BLaER1 (cell line): Measurements from ENCODE around the gene MYL9.
"Not testable (repeated sequence)": the region's sequence is repeated elsewhere in the genome, so short reads cannot be mapped to it uniquely, and the experiment has no call there.

ENCODE experiments used
- H3K27ac ChIP-seq: shearing (Covaris generic); formaldehyde crosslinking; 2 replicates; pipeline ENCODE4 v1.8.1; 2022
- H3K27me3 ChIP-seq: shearing (Covaris generic); formaldehyde crosslinking; 2 replicates; pipeline ENCODE4 v1.8.1; 2022
- H3K36me3 ChIP-seq: shearing (Covaris generic); formaldehyde crosslinking; 2 replicates; pipeline ENCODE4 v1.8.1; 2022
- H3K4me1 ChIP-seq: shearing (Covaris generic); formaldehyde crosslinking; 2 replicates; pipeline ENCODE4 v1.8.1; 2022
- H3K4me2 ChIP-seq: shearing (Covaris generic); formaldehyde crosslinking; 2 replicates; pipeline ENCODE4 v1.8.1; 2022
- H3K4me3 ChIP-seq: shearing (Covaris generic); formaldehyde crosslinking; 2 replicates; pipeline ENCODE4 v1.8.1; 2022
- H3K9ac ChIP-seq: shearing (Covaris generic); formaldehyde crosslinking; 2 replicates; pipeline ENCODE4 v1.8.1; 2022
- H3K9me3 ChIP-seq: shearing (Covaris generic); formaldehyde crosslinking; 2 replicates; pipeline ENCODE4 v1.8.1; 2022
- H4K20me1 ChIP-seq: shearing (Covaris generic); formaldehyde crosslinking; 2 replicates; pipeline ENCODE4 v1.8.1; 2022
- Cebpa-rat ChIP-seq: shearing (Covaris generic); IDR thresholded peaks from 2 replicates; pipeline ENCODE4 v1.8.1; 2022

Gene MYL9

GRCh38 chr20:36499723-36500501 lies 41.4 kb upstream of the MYL9 start:
- Histone ChIP-seq H3K4me1 (peaks cover 14% of the 10 kb centered on the region), H3K9ac (no peak overlapping the region), H3K4me3 (no peak overlapping the region), H4K20me1 (peaks cover 58% of the 10 kb centered on the region), H3K27me3 (no peaks in the 10 kb centered on the region), H3K9me3 (no peaks in the 10 kb centered on the region), H3K4me2 (no peak overlapping the region), H3K27ac (no peak overlapping the region), H3K36me3 (peaks cover 95% of the 10 kb centered on the region)
- no peak for TF ChIP-seq Cebpa-rat

GRCh38 chr20:36501367-36502006 lies 39.8 kb upstream of the MYL9 start:
- Histone ChIP-seq H3K4me3 (no peak overlapping the region), H3K9ac (no peak overlapping the region), H3K27ac (no peak overlapping the region), H3K4me1 (peaks cover 9% of the 10 kb centered on the region), H3K9me3 (no peaks in the 10 kb centered on the region), H4K20me1 (peaks cover 56% of the 10 kb centered on the region), H3K36me3 (peaks cover 95% of the 10 kb centered on the region), H3K4me2 (no peak overlapping the region), H3K27me3 (no peaks in the 10 kb centered on the region)
- TF ChIP-seq Cebpa-rat: no peak

DNA sequence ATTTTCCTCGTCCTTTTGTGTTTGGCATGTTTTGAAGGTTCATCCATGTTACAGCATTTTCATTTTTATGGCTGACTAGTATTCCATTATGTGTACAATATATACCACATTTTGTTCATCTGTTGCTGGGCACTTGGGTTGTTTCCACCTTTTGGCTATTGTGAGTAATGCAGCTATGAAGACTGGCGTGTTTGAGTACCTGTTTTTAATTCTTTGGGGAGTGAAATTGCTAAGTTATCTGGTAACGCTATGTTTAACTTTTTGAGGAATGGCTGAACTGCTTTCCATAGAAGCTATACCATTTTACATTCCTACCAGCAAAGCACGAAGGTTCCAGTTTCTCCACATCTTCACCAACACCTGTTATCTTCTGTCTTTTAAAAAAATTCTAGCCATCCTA lies 37.0 kb upstream of the MYL9 start:
- Histone ChIP-seq H3K4me2 (no peak overlapping the region), H3K9ac (no peak overlapping the region), H3K36me3 (peaks cover 96% of the 10 kb centered on the region), H3K27me3 (no peaks in the 10 kb centered on the region), H3K27ac (no peak overlapping the region), H3K4me1 (no peaks in the 10 kb centered on the region), H3K4me3 (no peak overlapping the region), H4K20me1 (peaks cover 40% of the 10 kb centered on the region; the same call in 1 of the 2 replicates), H3K9me3 (no peaks in the 10 kb centered on the region)
- no peak for TF ChIP-seq Cebpa-rat

- H3K27ac ChIP-seq: no peak overlapping the region
- no peak overlapping the region for H3K4me2 ChIP-seq
- H3K4me3 ChIP-seq: no peak overlapping the region
- H4K20me1 ChIP-seq: peaks cover 48% of the 10 kb centered on the region; the same call in 1 of the 2 replicates
- H3K9ac ChIP-seq: no peak overlapping the region
- H3K36me3 ChIP-seq: peaks cover 93% of the 10 kb centered on the region
- H3K4me1 ChIP-seq: no peaks in the 10 kb centered on the region
- no peak for TF ChIP-seq Cebpa-rat
- H3K27me3 ChIP-seq: no peaks in the 10 kb centered on the region
- H3K9me3 ChIP-seq: no peaks in the 10 kb centered on the region
Measured at GRCh38 chr20:36506253-36506652, 35.1 kb upstream of the MYL9 start.

- H3K4me2 ChIP-seq: no peak overlapping the region
- no peak for TF ChIP-seq Cebpa-rat
- peaks cover 39% of the 10 kb centered on the region; the same call in 1 of the 2 replicates for H4K20me1 ChIP-seq
- H3K27me3 ChIP-seq: no peaks in the 10 kb centered on the region
- no peaks in the 10 kb centered on the region for H3K4me1 ChIP-seq
- H3K27ac ChIP-seq: no peak overlapping the region
- peaks cover 95% of the 10 kb centered on the region for H3K36me3 ChIP-seq
- no peak overlapping the region for H3K4me3 ChIP-seq
- H3K9ac ChIP-seq: no peak overlapping the region
- no peaks in the 10 kb centered on the region for H3K9me3 ChIP-seq
Measured at GRCh38 chr20:36507746-36508145, 33.6 kb upstream of the MYL9 start.

GRCh38 chr20:36519012-36519719 lies 22.2 kb upstream of the MYL9 start:
- Histone ChIP-seq H3K27me3 (no peaks in the 10 kb centered on the region), H3K4me1 (peaks cover 12% of the 10 kb centered on the region), H3K27ac (no peak overlapping the region), H3K9me3 (no peaks in the 10 kb centered on the region), H3K4me2 (no peak overlapping the region), H3K4me3 (no peak overlapping the region), H3K9ac (no peak overlapping the region), H4K20me1 (peaks cover 40% of the 10 kb centered on the region), H3K36me3 (peaks cover 91% of the 10 kb centered on the region)
- no peak for TF ChIP-seq Cebpa-rat

- Histone ChIP-seq H3K4me1 (peaks cover 12% of the 10 kb centered on the region), H3K27ac (no peak overlapping the region), H3K4me2 (no peak overlapping the region), H3K9me3 (no peaks in the 10 kb centered on the region), H3K27me3 (no peaks in the 10 kb centered on the region), H4K20me1 (peaks cover 40% of the 10 kb centered on the region), H3K36me3 (peaks cover 91% of the 10 kb centered on the region), H3K4me3 (no peak overlapping the region), H3K9ac (no peak overlapping the region)
- no peak for TF ChIP-seq Cebpa-rat
Measured at GRCh38 chr20:36519944-36520343, 21.4 kb upstream of the MYL9 start.

DNA sequence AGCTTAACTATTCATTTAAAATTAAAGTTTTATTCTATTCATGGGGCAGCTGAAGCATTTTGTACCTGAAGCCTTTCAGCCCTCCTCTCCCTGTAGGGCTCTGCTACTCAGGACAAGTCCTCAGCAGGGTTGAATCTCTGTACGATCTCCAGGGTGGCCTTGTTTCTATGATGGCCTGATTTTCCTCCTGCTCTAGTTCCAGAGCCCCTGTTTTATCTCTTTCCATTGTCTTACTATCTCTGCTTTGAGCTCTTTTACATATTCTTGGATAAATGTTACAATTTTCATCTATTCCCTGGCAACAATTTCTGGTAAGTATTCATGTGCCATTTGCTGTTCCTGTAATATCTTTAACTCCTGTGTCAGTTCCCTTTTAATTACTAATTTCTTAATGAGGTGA lies 19.8 kb upstream of the MYL9 start:
- Histone ChIP-seq H3K4me3 (no peak overlapping the region), H3K27ac (no peak overlapping the region), H3K9ac (no peak overlapping the region), H4K20me1 (peaks cover 40% of the 10 kb centered on the region), H3K9me3 (no peaks in the 10 kb centered on the region), H3K27me3 (no peaks in the 10 kb centered on the region), H3K4me2 (no peak overlapping the region), H3K36me3 (peaks cover 94% of the 10 kb centered on the region), H3K4me1 (peaks cover 19% of the 10 kb centered on the region)
- TF ChIP-seq Cebpa-rat: no peak

- Histone ChIP-seq H4K20me1 (peaks cover 34% of the 10 kb centered on the region), H3K36me3 (peaks cover 94% of the 10 kb centered on the region), H3K4me1 (peaks cover 21% of the 10 kb centered on the region)
- H3K4me3 ChIP-seq, H3K27ac ChIP-seq, H3K9me3 ChIP-seq, H3K27me3 ChIP-seq, H3K9ac ChIP-seq, H3K4me2 ChIP-seq: not testable (repeated sequence)
Measured at GRCh38 chr20:36522412-36522811, 18.9 kb upstream of the MYL9 start.

- Histone ChIP-seq H3K9me3 (no peaks in the 10 kb centered on the region), H3K4me2 (peak overlapping the region; percentile 14; the same call in 1 of the 2 replicates), H3K27ac (peak overlapping the region; percentile 53), H3K27me3 (no peaks in the 10 kb centered on the region), H3K9ac (0 out of 2 replicates have a peak overlapping the region, but pooled peaks have one; percentile 19), H4K20me1 (peaks cover 34% of the 10 kb centered on the region; the same call in 1 of the 2 replicates), H3K4me3 (no peak overlapping the region), H3K4me1 (peaks cover 21% of the 10 kb centered on the region), H3K36me3 (peaks cover 97% of the 10 kb centered on the region)
- TF ChIP-seq Cebpa-rat: no peak
Measured at GRCh38 chr20:36523341-36523740, 18.0 kb upstream of the MYL9 start.
